Mesendoderm (in vitro differentiated cells): ENCODE results near the gene GCSH.

Experiments used
- DNase-seq: peaks from one replicate; pipeline ENCODE4 v3.0.0; 2013
- H2AK5ac ChIP-seq: 2 replicates; pipeline ENCODE4 v1.6.1; 2013; ENCODE audit warnings: low read length, inconsistent platforms
- H2BK120ac ChIP-seq: 2 replicates; pipeline ENCODE4 v1.6.1; 2013; ENCODE audit warnings: low read depth, mild to moderate bottlenecking, low read length, moderate library complexity, mixed read lengths
- H2BK15ac ChIP-seq: replicated peaks from 2 replicates; pipeline ENCODE4 v1.6.1; 2013; ENCODE audit warnings: low read depth, mild to moderate bottlenecking, moderate library complexity
- H2BK5ac ChIP-seq: 2 replicates; pipeline ENCODE4 v1.6.1; 2013; ENCODE audit warnings: low read length, inconsistent platforms
- H3K18ac ChIP-seq: 2 replicates; pipeline ENCODE4 v1.6.1; 2013; ENCODE audit warnings: mild to moderate bottlenecking, low read length, mixed read lengths
- H3K23ac ChIP-seq: one replicate; pipeline ENCODE4 v1.6.1; 2013; ENCODE audit warnings: low read length
- H3K27ac ChIP-seq: 2 replicates; pipeline ENCODE4 v1.5.1; 2013; ENCODE audit warnings: low read depth, mild to moderate bottlenecking, inconsistent platforms, low read length, moderate library complexity
- H3K27me3 ChIP-seq: 2 replicates; pipeline ENCODE4 v1.6.1; 2013; ENCODE audit warnings: low read length, control low read depth, mild to moderate bottlenecking, inconsistent platforms; ENCODE audit not compliant: insufficient read depth, poor library complexity
- H3K36me3 ChIP-seq: 2 replicates; pipeline ENCODE4 v1.6.1; 2013; ENCODE audit warnings: low read length, inconsistent platforms; ENCODE audit not compliant: control insufficient read depth, insufficient read depth
- H3K4ac ChIP-seq: one replicate; pipeline ENCODE4 v1.6.1; 2013; ENCODE audit warnings: low read depth, mild to moderate bottlenecking, low read length, moderate library complexity
- H3K4me1 ChIP-seq: 2 replicates; pipeline ENCODE4 v1.6.1; 2013; ENCODE audit warnings: low read depth, low read length, inconsistent platforms; ENCODE audit not compliant: control insufficient read depth
- H3K4me2 ChIP-seq: 2 replicates; pipeline ENCODE4 v1.6.1; 2013; ENCODE audit warnings: low read length
- H3K4me3 ChIP-seq: 2 replicates; pipeline ENCODE4 v1.5.1; 2013; ENCODE audit warnings: mild to moderate bottlenecking, low read length
- H3K56ac ChIP-seq: one replicate; pipeline ENCODE4 v1.6.1; 2013; ENCODE audit warnings: low read length
- H3K79me1 ChIP-seq: 2 replicates; pipeline ENCODE4 v1.6.1; 2013; ENCODE audit warnings: low read length, inconsistent platforms
- H3K79me2 ChIP-seq: 2 replicates; pipeline ENCODE4 v1.6.1; 2013; ENCODE audit warnings: mild to moderate bottlenecking, low read length; ENCODE audit not compliant: control insufficient read depth, insufficient read depth
- H3K9ac ChIP-seq: 2 replicates; pipeline ENCODE4 v1.6.1; 2013; ENCODE audit warnings: low read length, inconsistent platforms
- H4K5ac ChIP-seq: one replicate; pipeline ENCODE4 v1.6.1; 2013; ENCODE audit warnings: low read length
- H4K8ac ChIP-seq: one replicate; pipeline ENCODE4 v1.6.1; 2013; ENCODE audit warnings: low read depth, mild to moderate bottlenecking, control low read depth, low read length, moderate library complexity
- WGBS: extraction: QIAGEN DNeasy Blood & Tissue Kit; methylation state at CpG from one replicate; pipeline ENCODE4 v1.1.7; 2013; ENCODE audit warnings: low lambda C conversion rate, missing lambda C conversion rate; ENCODE audit not compliant: insufficient coverage; ENCODE audit errors: extremely low coverage; 5-methylcytosine and 5-hydroxymethylcytosine counted together

GCSH gene

DNA sequence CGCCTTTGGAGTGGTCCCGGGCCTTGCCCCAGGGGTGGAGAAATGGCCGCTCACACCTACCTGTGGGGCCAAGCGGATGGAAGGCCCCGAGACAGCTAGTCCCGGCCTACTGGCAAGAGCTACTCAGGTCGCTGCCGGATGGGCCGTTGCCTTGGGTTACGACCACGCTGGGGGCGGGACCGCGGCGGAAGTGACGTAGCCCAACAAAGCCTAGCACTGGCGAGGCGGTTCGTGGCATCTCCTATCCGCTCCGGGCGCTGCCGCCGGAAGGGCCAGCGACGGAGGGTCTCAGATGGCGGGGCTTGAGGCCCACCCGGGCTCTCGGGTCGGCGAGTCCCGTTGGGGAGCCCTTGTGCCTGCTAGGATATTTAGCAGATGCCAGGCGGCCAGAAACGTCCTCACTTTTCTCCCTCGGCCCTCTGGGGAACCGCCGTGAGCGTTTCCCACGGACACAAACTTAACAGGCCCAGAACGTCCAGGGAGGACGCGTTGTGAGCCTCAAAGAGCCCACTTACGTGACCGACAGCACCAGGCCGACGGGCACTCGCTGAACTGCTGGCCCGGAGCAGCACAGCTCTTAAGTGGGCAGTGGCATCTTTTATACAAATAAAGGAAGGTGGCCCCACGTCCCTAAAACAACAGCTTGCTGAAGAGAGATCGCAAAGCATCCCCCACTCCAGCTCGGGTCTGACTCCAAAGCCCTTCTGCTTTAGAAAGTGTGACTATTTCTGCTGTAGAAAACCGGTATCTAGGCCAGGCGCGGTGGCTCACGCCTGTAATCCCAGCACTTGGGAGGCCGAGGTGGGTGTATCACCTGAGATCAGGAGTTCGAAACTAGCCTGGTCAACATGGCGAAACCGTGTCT lies 18.9 kb downstream of the GCSH start, which contains the start of gene C16orf46:
Gene C16orf46 (minus strand): TSS at position 163 of the 865 bp plus-strand sequence. CDS start 13,283 bp downstream, outside the sequence.
- no peak within 1 kb of the TSS for H3K23ac ChIP-seq
- no peaks in the 10 kb centered on the region for H3K36me3 ChIP-seq
- H3K4me3 ChIP-seq = peak within 1 kb of the TSS; percentile 89
- H2BK5ac ChIP-seq = peak within 1 kb of the TSS; percentile 62
- H3K4me1 ChIP-seq = no peaks in the 10 kb centered on the region
- no peaks in the 10 kb centered on the region for H3K27me3 ChIP-seq
- H2BK120ac ChIP-seq = no peak within 1 kb of the TSS
- no peaks in the 10 kb centered on the region for H3K79me2 ChIP-seq
- peak within 1 kb of the TSS; percentile 39 for H3K27ac ChIP-seq
- H4K5ac ChIP-seq = no peak within 1 kb of the TSS
- H3K18ac ChIP-seq = peak within 1 kb of the TSS; percentile 34
- H3K9ac ChIP-seq = peak within 1 kb of the TSS; percentile 76
- peak within 1 kb of the TSS; percentile 92 for H3K56ac ChIP-seq
- H3K4ac ChIP-seq = peak within 1 kb of the TSS; percentile 64
- H2AK5ac ChIP-seq = no peak within 1 kb of the TSS
- WGBS = no CpG with 5 or more reads among the region's 59 CpGs
- no peaks in the 10 kb centered on the region for H3K79me1 ChIP-seq
- no peak within 1 kb of the TSS for H4K8ac ChIP-seq
- peak; percentile 98 for DNase-seq
- no peak within 1 kb of the TSS for H2BK15ac ChIP-seq
- peak within 1 kb of the TSS; percentile 83 for H3K4me2 ChIP-seq

DNA sequence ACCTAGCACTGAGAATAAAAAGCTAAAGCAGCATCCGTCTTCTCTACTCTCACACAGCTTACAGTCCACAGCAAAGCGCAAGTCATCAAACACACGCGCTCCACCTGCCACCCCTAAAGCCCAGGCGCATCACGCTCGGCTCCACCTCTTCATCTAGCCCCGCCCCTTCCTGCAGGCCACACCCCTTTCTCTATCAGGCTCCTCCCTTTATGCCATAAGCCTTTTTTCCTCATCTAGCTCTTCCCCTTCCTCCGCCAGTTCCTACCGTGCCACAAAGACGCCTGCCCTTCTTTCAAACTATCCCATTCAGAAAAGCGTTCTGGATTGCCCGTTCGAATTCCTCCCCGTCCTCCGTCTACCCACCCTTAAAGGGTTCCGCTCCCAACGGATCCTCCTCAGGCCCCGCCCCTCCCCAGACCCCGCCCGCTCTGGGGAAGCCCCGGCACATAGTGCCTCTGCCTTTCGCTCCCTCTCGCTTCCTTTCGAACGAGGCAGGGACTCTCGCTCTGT lies 19.6 kb downstream of the GCSH start:
- H3K27ac ChIP-seq = no peak overlapping the region
- no peak overlapping the region for H2BK15ac ChIP-seq
- H3K4ac ChIP-seq = no peak overlapping the region
- no peak for DNase-seq
- no peaks in the 10 kb centered on the region for H3K36me3 ChIP-seq
- no peak overlapping the region for H2BK120ac ChIP-seq
- H3K4me2 ChIP-seq = peak overlapping the region; percentile 57
- no peaks in the 10 kb centered on the region for H3K27me3 ChIP-seq
- H2BK5ac ChIP-seq = peak overlapping the region; percentile 62
- no peak overlapping the region for H4K8ac ChIP-seq
- H3K4me1 ChIP-seq = no peaks in the 10 kb centered on the region
- peak overlapping the region; percentile 87 for H3K56ac ChIP-seq
- no CpG with 5 or more reads among the region's 27 CpGs for WGBS
- no peak overlapping the region for H2AK5ac ChIP-seq
- H3K9ac ChIP-seq = peak overlapping the region; percentile 71
- no peak overlapping the region for H4K5ac ChIP-seq
- H3K18ac ChIP-seq = no peak overlapping the region
- H3K23ac ChIP-seq = no peak overlapping the region
- no peaks in the 10 kb centered on the region for H3K79me2 ChIP-seq
- H3K4me3 ChIP-seq = peak overlapping the region; percentile 89
- H3K79me1 ChIP-seq = no peaks in the 10 kb centered on the region

DNA sequence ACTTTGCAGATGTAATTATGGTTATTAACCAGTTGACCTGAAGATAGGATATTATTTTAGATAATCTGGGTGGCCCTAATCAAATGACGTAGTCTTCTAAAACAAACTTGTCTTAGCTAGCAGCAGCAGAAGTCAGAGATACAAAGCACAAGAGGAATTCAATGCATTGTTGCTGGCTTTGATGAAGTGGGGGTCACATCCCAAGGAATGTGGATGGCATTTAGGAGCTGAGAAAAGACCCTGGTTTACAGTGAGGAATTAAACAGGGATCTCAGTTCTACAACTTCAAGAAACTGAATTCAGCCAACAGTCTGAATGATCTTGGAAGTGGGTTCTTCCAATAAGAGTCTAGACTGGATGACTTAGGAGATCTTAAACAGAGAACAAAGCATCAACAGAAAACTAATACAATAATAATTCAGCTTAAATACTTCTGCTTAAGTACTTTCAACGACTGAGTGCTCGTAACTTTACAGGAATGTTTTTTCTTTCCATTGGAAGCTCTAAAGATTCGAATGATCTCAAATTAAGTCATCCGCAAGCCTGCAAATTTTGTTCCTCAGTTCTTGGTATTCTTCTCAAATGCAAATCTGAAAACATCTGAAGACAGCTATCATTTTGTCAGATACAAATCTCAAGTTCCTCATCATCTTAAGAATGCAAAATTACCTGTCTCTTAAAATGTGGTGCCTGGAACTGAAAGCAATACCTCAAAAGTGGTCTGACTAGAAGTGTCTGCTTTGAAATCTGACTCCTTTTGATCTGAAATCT lies 22.4 kb downstream of the GCSH start:
- no peaks in the 10 kb centered on the region for H3K36me3 ChIP-seq
- no peaks in the 10 kb centered on the region for H3K27me3 ChIP-seq
- no peak overlapping the region for H3K4me2 ChIP-seq
- H2BK5ac ChIP-seq = no peak overlapping the region
- no peak overlapping the region for H4K8ac ChIP-seq
- H3K79me2 ChIP-seq = no peaks in the 10 kb centered on the region
- H3K18ac ChIP-seq = no peak overlapping the region
- H3K4me3 ChIP-seq = no peak overlapping the region
- H4K5ac ChIP-seq = no peak overlapping the region
- no peak overlapping the region for H3K27ac ChIP-seq
- H3K23ac ChIP-seq = no peak overlapping the region
- no peaks in the 10 kb centered on the region for H3K4me1 ChIP-seq
- H3K4ac ChIP-seq = no peak overlapping the region
- no peak overlapping the region for H3K56ac ChIP-seq
- no peak overlapping the region for H2BK15ac ChIP-seq
- no peak overlapping the region for H2BK120ac ChIP-seq
- no peaks in the 10 kb centered on the region for H3K79me1 ChIP-seq
- WGBS = no CpG with 5 or more reads among the region's 5 CpGs
- H3K9ac ChIP-seq = no peak overlapping the region
- DNase-seq = peak; percentile 60
- H2AK5ac ChIP-seq = no peak overlapping the region

DNA sequence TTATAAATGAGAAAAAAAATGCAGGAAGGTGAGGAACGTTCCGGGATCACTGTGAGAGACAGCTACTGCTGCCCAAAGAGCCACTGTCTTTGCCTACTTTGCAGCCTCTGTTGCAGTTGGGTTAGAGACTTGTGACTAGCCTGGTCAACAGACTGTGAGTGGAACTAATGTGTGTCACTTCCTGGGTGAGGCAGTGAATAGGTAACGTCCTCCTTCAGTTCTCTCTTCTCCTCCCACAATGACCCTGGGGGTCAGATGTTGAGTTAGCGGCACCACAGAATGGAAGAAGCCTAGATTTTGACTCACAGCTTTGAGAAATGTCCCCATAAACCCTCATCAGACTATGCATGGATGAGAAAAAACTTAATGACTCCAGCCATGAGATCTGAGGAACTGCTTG lies 24.4 kb downstream of the GCSH start:
- no peaks in the 10 kb centered on the region for H3K79me1 ChIP-seq

DNA sequence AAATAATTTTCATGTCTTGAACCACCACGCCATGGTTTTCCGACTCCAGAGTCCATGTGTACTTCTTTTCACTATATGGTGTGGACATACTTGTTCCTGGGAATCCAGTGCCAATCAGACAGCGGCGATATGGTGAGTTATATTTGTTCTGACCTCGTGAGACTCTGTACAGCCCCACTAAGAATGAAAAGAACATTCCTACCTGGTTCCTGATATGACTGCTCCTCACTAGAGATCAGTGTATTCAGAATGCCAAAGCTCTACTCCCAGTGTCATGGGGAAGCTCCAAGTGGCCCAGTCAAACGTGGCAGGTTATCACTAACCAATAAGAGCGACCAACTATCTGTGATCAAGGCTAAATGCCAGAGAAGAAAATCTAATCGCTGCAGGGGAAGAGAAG lies 25.2 kb downstream of the GCSH start:
- H2BK15ac ChIP-seq = no peak overlapping the region
- H3K9ac ChIP-seq = no peak overlapping the region
- H2BK120ac ChIP-seq = no peak overlapping the region
- no peaks in the 10 kb centered on the region for H3K79me1 ChIP-seq
- H4K8ac ChIP-seq = no peak overlapping the region
- H3K79me2 ChIP-seq = no peaks in the 10 kb centered on the region
- H2AK5ac ChIP-seq = no peak overlapping the region
- H3K18ac ChIP-seq = no peak overlapping the region
- no peak overlapping the region for H3K56ac ChIP-seq
- no peak overlapping the region for H4K5ac ChIP-seq
- WGBS = no CpG with 5 or more reads among the region's 8 CpGs
- no peak overlapping the region for H2BK5ac ChIP-seq
- H3K4me1 ChIP-seq = no peaks in the 10 kb centered on the region
- H3K27me3 ChIP-seq = no peaks in the 10 kb centered on the region
- H3K23ac ChIP-seq = no peak overlapping the region
- no peak overlapping the region for H3K27ac ChIP-seq
- H3K36me3 ChIP-seq = no peaks in the 10 kb centered on the region
- H3K4me3 ChIP-seq = no peak overlapping the region
- H3K4me2 ChIP-seq = no peak overlapping the region
- DNase-seq = no peak
- H3K4ac ChIP-seq = no peak overlapping the region

More for the DNA sequence above, 24.4 kb downstream of the GCSH start:
- no peaks in the 10 kb centered on the region for H3K36me3 ChIP-seq
- no peak overlapping the region for H3K4me2 ChIP-seq
- no peak overlapping the region for H3K27ac ChIP-seq
- H3K4me1 ChIP-seq = no peaks in the 10 kb centered on the region
- H4K5ac ChIP-seq = no peak overlapping the region
- H4K8ac ChIP-seq = no peak overlapping the region
- H3K23ac ChIP-seq = no peak overlapping the region
- H3K4me3 ChIP-seq = no peak overlapping the region
- no peak overlapping the region for H3K4ac ChIP-seq
- H2BK120ac ChIP-seq = no peak overlapping the region
- no peak overlapping the region for H2AK5ac ChIP-seq
- H3K79me2 ChIP-seq = no peaks in the 10 kb centered on the region
- H3K56ac ChIP-seq = no peak overlapping the region
- no peak overlapping the region for H2BK15ac ChIP-seq
- WGBS = no CpG with 5 or more reads among the region's 4 CpGs
- H3K9ac ChIP-seq = no peak overlapping the region
- no peak overlapping the region for H3K18ac ChIP-seq
- no peaks in the 10 kb centered on the region for H3K27me3 ChIP-seq
- DNase-seq = peak; percentile 14
- no peak overlapping the region for H2BK5ac ChIP-seq
